NCI-H146 treated with DMSO at 0.1 percent for 48 hours (cell line): ENCODE results near the gene POGLUT2.
A peak's percentile ranks its signal among the peaks of the same experiment; 100 is the strongest.
"Not testable (repeated sequence)": the region's sequence is repeated elsewhere in the genome, so short reads cannot be mapped to it uniquely, and the experiment has no call there.

Source experiments
- DNase-seq: peaks from one replicate; lab custom pipeline; 2025; ENCODE audit not compliant: unreplicated experiment; lab: John Stamatoyannopoulos, UW

Gene POGLUT2

GRCh38 chr13:102807699-102808098 lies 8.9 kb upstream of the POGLUT2 start:
- no peak for DNase-seq

- no peak for DNase-seq
Observed at GRCh38 chr13:102805680-102806079, 6.9 kb upstream of the POGLUT2 start.

- peak; percentile 48 for DNase-seq
Observed at GRCh38 chr13:102800145-102801041, 1.6 kb upstream of the POGLUT2 start.

GRCh38 chr13:102799426-102800144 lies 809 bp upstream of the POGLUT2 start:
- DNase-seq: peak; percentile 32

GRCh38 chr13:102793611-102794355 lies 5.0 kb downstream of the POGLUT2 start:
- no peak for DNase-seq

- DNase-seq: no peak
Observed at GRCh38 chr13:102792396-102792795, 6.4 kb downstream of the POGLUT2 start.

GRCh38 chr13:102788683-102789082 lies 10.1 kb downstream of the POGLUT2 start:
- DNase-seq: no peak

GRCh38 chr13:102784483-102784882 lies 14.3 kb downstream of the POGLUT2 start:
- no peak for DNase-seq

- DNase-seq: no peak
Observed at GRCh38 chr13:102781591-102781990, 17.2 kb downstream of the POGLUT2 start.

GRCh38 chr13:102780656-102781055 lies 18.1 kb downstream of the POGLUT2 start:
- not testable (repeated sequence) for DNase-seq

- DNase-seq: no peak
Observed at GRCh38 chr13:102779436-102780159, 19.2 kb downstream of the POGLUT2 start.

- DNase-seq: no peak
Observed at GRCh38 chr13:102777736-102778135, 21.0 kb downstream of the POGLUT2 start.

GRCh38 chr13:102776271-102776670 lies 22.5 kb downstream of the POGLUT2 start:
- DNase-seq: no peak

GRCh38 chr13:102774591-102775520 lies 23.9 kb downstream of the POGLUT2 start:
- no peak for DNase-seq

GRCh38 chr13:102774214-102774568 lies 24.6 kb downstream of the POGLUT2 start:
- no peak for DNase-seq

GRCh38 chr13:102773441-102774213 lies 25.1 kb downstream of the POGLUT2 start, which contains the start of gene TEX30:
TEX30 (minus strand) TSS chr13:102773786; CDS start chr13:102770026, 3,760 bp downstream.
- peak; percentile 82 for DNase-seq

GRCh38 chr13:102772042-102772425 lies 26.7 kb downstream of the POGLUT2 start:
- no peak for DNase-seq

- DNase-seq: no peak
Observed at GRCh38 chr13:102771298-102772041, 27.3 kb downstream of the POGLUT2 start.
